ENCODE data around the gene TRPM1.

TRPM1 gene

DNA sequence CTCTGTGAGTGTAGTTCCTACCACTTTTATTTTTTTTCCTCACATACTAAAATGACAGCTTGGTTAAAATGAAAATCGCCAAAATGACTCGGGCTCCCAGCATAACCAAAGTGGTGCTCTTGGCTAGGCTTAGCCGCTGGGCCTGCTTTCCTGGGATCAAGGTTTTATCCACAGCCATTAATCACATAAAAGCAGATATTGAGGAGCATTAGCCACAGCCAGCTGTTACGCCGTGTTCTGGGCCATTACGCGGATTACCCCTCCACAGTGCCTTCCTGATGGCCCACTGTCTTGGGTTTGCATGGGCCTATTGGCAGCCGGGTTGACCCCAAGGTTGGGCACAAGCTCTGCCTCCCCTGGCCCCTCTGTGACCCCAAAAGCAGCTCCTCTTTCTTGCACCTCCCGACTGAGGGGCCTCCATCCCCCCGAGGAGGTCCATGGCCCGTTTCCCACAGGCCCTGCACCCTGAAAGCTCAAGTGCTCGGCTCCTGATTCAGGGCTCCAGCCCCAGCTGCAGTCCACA, 30.4 kb upstream of the TRPM1 start:
- no peak for DNase-seq (ENCODE audit: low spot score in 2 of 2)

DNA sequence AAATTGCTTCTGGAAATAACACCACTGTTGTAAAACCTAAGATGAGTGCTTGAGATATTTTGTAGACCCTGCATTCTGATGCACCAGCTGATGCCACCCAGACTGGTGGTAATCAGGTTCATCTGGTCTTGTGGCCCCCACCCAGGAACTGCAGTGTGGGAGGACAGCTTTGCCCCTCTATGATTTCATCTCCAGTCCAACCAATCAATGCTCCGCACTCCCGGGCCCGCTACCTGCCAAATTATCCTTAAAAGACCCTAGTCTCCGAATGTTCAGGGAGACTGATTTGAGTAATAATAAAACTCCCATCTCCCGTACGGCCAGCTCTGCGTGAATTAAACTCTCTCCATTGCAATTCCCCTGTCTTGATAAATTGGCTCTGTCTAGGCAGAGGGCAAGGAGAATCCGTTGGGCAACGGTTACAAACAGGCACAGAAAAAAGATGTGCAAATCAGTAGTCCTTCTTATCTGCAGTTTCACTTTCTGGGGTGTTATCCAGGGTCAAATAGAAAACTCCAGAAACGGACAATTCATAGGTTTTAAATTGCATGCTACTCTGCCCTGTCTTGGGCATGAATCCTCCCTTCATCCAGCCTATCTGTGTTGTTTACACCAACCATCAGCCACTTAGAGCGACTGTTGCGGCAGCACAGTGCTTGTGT, 29.2 kb upstream of the TRPM1 start:
- Mint-ChIP-seq H3K4me3 (no peak overlapping the region), H3K4me1 (peaks cover 8% of the 10 kb centered on the region), H3K27ac (no peak overlapping the region), H3K27me3 (no peaks in the 10 kb centered on the region), H3K9me3 (peaks cover 2% of the 10 kb centered on the region), H3K36me3 (peaks cover 2% of the 10 kb centered on the region)
- ATAC-seq (ENCODE audit: low read depth) (no peak), DNase-seq (ENCODE audit: low spot score in 2 of 2) (no peak)

More for the DNA sequence above, 30.4 kb upstream of the TRPM1 start:
- peaks cover 8% of the 10 kb centered on the region for H3K4me1 Mint-ChIP-seq
- no peak overlapping the region for H3K4me3 Mint-ChIP-seq
- peaks cover 2% of the 10 kb centered on the region for H3K36me3 Mint-ChIP-seq
- no peak for ATAC-seq (ENCODE audit: low read depth)
- H3K9me3 Mint-ChIP-seq = peaks cover 2% of the 10 kb centered on the region
- no peak overlapping the region for H3K27ac Mint-ChIP-seq
- H3K27me3 Mint-ChIP-seq = peaks cover 1% of the 10 kb centered on the region

DNA sequence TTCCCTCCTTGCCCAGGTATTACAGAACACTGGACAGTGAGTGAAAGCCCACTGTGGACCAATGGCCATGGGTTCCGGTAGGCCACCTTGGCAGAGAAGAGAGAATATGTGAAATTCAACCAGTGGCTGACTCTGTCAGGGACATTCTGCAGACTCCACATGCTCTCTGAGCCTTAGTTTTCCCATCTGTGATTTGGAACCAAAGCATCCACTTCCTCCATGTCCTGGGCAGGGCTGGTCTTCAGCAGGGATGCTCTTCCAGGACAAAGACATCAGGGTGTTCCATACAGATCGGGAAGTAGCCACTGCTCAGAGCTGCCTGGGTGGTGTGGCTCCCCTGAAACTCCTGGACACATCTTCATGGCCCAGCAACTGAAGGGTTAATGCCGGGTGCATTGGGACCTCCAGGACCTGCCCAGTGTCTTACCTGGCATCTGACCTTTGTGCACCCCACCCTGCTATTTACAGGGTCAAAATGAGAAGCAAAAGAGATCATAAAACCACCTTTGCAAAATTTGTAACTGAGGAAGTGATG, 28.3 kb upstream of the TRPM1 start:
- ATAC-seq (ENCODE audit: low read depth) = no peak
- H3K9me3 Mint-ChIP-seq = no peaks in the 10 kb centered on the region
- DNase-seq (ENCODE audit: low spot score in 2 of 2) = no peak
- no peaks in the 10 kb centered on the region for H3K36me3 Mint-ChIP-seq
- no peaks in the 10 kb centered on the region for H3K27me3 Mint-ChIP-seq
- H3K4me1 Mint-ChIP-seq = peaks cover 8% of the 10 kb centered on the region
- no peak overlapping the region for H3K27ac Mint-ChIP-seq
- H3K4me3 Mint-ChIP-seq = no peak overlapping the region

DNA sequence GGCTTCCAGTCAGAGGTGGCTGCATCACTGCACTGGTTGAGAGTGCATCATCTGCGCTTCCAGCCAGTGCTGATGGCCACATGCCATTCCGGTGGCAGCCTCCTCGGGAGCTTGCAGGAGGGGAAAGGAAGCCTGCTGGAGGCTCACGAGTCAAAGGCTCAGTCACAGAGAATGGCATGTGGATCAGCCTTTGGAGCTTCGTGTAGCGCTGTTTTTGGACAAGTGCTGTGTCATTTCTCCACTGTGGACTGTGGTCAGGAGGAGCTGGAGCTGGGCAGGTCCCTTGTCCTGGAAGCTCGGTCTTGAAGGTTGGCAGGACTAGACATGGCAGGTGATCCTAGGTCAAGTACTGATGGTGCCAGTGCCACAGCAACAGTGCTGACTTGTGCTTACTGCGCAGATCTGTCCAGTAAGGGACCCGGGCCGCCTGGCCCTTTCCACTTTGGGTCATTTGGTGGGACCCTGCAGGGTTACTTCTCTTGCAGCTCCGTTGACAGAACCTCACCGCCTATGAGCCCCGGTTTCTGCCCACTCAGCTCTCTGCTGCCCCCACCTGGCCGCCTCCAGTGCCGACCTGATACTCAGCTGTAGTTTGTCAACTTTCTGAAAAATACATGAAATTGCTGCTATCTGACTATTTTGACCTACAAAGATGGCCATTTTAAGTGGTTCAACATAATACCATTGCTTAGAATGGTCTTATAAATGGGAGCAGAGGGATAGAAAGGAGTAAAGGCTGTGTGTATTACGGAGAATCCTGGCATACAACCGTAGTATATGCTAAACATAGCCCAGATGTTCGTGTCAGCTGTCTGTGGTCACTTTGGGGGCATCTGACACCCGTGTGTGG, 27.6 kb upstream of the TRPM1 start:
- no peak overlapping the region for H3K27ac Mint-ChIP-seq
- no peaks in the 10 kb centered on the region for H3K9me3 Mint-ChIP-seq
- H3K4me3 Mint-ChIP-seq = peak overlapping the region; percentile 37
- no peaks in the 10 kb centered on the region for H3K36me3 Mint-ChIP-seq
- H3K27me3 Mint-ChIP-seq = no peaks in the 10 kb centered on the region
- peaks cover 8% of the 10 kb centered on the region for H3K4me1 Mint-ChIP-seq
- peak; percentile 96 for ATAC-seq (ENCODE audit: low read depth)
- DNase-seq (ENCODE audit: low spot score in 2 of 2) = peak; percentile 86 to 88

DNA sequence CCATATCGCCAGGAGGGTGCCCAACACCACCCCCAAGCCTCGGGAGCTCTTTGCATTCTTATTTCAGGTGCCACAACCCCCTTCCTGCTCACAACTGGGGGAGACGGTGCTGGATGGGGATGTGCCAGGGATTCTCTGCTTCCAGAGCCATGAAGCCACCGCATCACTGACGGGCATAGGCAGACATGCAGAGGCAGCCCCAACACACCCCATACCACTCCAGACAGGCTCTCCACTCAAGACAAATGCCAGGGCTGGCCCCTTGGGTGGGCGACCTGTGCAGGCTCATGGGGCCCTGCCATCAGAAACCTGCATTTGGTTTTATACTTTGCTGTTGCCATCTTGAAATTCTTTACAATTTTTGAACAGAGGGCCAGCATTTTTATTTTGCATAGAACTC, 27.0 kb upstream of the TRPM1 start:
- Mint-ChIP-seq H3K27ac (no peak overlapping the region), H3K9me3 (no peaks in the 10 kb centered on the region), H3K27me3 (no peaks in the 10 kb centered on the region), H3K36me3 (no peaks in the 10 kb centered on the region), H3K4me1 (peaks cover 8% of the 10 kb centered on the region), H3K4me3 (no peak overlapping the region)
- DNase-seq (ENCODE audit: low spot score in 2 of 2) = no peak
- no peak for ATAC-seq (ENCODE audit: low read depth)

DNA sequence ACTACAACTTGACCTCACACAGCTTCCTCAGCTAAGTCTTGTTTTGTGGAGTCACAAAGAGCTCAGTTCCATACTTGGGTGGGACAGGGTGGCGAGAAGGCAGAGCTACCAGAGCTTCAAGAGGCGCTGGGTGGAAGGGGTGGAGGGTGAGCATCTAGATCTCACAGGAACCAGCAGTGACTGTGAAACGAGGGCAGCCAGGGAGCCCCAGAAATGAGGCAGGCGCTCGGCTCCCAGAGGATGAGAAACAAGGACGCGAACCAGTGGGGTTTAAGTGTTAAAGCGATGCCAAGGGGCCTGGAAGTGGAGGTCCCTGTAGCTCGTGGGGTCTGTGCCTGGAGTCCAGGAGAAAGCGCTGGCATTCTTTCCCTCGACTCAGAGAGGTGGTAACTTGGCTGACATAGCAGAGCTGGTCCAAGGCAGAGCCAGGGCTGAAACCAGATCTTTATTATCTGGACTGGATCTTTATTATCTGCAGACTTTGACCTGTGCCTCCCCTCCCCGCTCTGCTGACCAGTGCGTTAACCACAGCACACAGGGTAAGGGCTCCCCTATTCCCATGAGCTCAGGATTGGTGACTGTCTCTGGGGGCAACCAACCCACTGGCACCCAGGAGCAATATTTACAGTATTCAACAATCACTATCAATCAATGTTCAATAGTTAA, 26.2 kb upstream of the TRPM1 start:
- H3K4me1 Mint-ChIP-seq = peaks cover 8% of the 10 kb centered on the region
- H3K9me3 Mint-ChIP-seq = peaks cover under 1% of the 10 kb centered on the region
- no peaks in the 10 kb centered on the region for H3K36me3 Mint-ChIP-seq
- ATAC-seq (ENCODE audit: low read depth) (no peak), DNase-seq (ENCODE audit: low spot score in 2 of 2) (no peak)
- no peaks in the 10 kb centered on the region for H3K27me3 Mint-ChIP-seq
- no peak overlapping the region for H3K4me3 Mint-ChIP-seq
- no peak overlapping the region for H3K27ac Mint-ChIP-seq

DNA sequence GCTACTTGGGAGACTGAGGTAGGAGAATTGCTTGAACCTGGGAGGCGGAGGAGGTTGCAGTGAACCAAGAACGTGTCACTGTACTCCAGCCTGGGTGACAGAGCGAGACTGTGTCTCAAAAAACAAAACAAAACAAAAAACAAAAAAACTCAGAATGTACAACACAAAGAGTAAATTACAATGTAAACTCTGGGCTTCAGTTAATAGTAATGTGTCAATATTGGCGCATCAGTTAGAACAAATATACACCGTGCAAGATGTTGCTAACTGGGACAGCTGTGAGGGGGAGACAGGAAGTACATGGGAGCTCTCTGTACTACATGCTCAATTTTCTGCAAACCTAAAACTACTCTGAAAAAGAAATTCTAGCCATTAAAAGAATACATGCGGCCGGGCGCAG, 23.5 kb upstream of the TRPM1 start:
- no peak overlapping the region for H3K4me3 Mint-ChIP-seq
- no peaks in the 10 kb centered on the region for H3K27me3 Mint-ChIP-seq
- H3K36me3 Mint-ChIP-seq = peaks cover 3% of the 10 kb centered on the region
- H3K27ac Mint-ChIP-seq = no peak overlapping the region
- no peak for DNase-seq (ENCODE audit: low spot score in 2 of 2)
- peaks cover 8% of the 10 kb centered on the region for H3K4me1 Mint-ChIP-seq
- no peak for ATAC-seq (ENCODE audit: low read depth)
- H3K9me3 Mint-ChIP-seq = peaks cover 5% of the 10 kb centered on the region

DNA sequence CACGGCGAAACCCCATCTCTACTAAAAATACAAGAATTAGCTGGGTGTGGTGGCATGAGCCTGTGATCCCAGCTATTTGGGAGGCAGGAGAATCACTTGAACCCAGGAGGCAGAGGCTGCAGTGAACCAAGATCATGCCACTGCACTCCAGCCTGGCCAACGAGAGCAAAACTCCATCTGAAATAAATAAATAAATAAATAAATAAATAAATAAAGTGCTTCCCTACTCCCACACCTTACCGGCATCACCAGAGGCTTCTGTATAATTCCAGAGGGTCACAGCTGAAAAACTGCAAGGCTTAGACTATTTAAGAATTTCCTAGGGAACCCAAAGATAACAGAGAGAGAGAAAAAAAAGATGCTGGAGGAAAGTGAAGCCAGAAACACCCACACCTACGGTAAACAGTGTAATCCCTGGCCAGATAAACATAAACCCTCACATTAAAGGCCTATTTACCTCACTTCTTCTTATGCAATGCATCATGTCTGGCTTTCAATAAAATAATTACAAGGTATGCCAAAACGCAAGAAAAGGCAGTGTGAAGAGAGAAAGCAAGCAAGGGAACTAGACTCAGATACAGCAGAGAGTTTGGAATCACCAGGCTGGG, 15.0 kb upstream of the TRPM1 start:
- Mint-ChIP-seq H3K4me3 (no peak overlapping the region), H3K9me3 (peaks cover 10% of the 10 kb centered on the region), H3K27ac (no peak overlapping the region), H3K4me1 (peaks cover 2% of the 10 kb centered on the region), H3K36me3 (peaks cover 2% of the 10 kb centered on the region), H3K27me3 (peaks cover 5% of the 10 kb centered on the region)
- no peak for DNase-seq (ENCODE audit: low spot score in 2 of 2)
- no peak for ATAC-seq (ENCODE audit: low read depth)

DNA sequence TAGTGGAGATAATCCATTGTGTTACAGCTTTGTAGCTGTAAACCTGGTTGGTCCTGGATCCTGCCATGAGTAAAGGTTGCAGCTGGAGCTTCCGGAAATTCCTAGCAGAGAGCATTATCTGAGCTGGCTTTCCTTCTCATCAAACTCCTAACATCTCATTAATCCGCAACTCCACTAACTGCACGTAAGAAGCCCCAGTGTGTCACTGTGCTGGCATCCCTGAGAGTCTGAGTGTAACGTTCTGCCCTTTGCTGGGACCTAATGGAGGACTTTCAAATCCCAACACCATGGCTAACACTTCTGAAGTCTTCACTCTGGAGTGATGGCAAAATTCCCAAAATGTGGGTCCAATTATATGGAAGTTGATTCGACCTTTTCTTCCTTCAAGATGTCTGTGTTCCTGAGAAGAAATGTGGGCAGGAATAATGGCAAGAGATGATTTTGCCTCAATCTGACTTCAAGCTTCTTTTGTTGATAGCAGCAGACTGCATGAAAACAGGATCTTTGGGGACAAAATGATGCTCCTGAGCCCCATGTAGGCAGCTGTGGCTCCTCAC, 9.6 kb upstream of the TRPM1 start:
- no peaks in the 10 kb centered on the region for H3K4me1 Mint-ChIP-seq
- peaks cover 5% of the 10 kb centered on the region for H3K27me3 Mint-ChIP-seq
- peaks cover 2% of the 10 kb centered on the region for H3K36me3 Mint-ChIP-seq
- ATAC-seq (ENCODE audit: low read depth) (no peak), DNase-seq (ENCODE audit: low spot score in 2 of 2) (no peak)
- peaks cover 7% of the 10 kb centered on the region for H3K9me3 Mint-ChIP-seq
- no peak overlapping the region for H3K4me3 Mint-ChIP-seq
- H3K27ac Mint-ChIP-seq = no peak overlapping the region

DNA sequence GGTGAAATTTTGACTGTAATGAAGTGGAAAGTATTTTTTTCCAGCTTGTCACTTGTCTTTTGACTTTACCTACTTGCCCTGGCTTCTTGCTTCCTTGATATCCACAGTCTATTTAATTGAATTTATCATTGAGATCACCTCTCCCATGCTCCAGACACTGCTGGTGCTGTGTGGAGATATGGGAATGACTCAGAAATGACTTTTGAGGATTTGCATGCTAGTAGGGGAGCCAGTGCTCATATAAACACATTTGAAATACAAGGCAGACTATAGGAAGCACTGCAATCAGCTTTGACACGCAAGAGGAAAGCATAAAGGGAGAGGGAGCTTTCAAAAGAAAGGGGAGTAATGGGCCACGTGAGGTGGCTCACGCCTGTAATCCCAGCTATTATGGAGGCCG, 7.3 kb upstream of the TRPM1 start:
- Mint-ChIP-seq H3K36me3 (peaks cover 2% of the 10 kb centered on the region), H3K27ac (no peak overlapping the region), H3K4me3 (no peak overlapping the region), H3K4me1 (no peaks in the 10 kb centered on the region), H3K27me3 (peaks cover 1% of the 10 kb centered on the region), H3K9me3 (no peaks in the 10 kb centered on the region)
- no peak for ATAC-seq (ENCODE audit: low read depth)
- no peak for DNase-seq (ENCODE audit: low spot score in 2 of 2)

DNA sequence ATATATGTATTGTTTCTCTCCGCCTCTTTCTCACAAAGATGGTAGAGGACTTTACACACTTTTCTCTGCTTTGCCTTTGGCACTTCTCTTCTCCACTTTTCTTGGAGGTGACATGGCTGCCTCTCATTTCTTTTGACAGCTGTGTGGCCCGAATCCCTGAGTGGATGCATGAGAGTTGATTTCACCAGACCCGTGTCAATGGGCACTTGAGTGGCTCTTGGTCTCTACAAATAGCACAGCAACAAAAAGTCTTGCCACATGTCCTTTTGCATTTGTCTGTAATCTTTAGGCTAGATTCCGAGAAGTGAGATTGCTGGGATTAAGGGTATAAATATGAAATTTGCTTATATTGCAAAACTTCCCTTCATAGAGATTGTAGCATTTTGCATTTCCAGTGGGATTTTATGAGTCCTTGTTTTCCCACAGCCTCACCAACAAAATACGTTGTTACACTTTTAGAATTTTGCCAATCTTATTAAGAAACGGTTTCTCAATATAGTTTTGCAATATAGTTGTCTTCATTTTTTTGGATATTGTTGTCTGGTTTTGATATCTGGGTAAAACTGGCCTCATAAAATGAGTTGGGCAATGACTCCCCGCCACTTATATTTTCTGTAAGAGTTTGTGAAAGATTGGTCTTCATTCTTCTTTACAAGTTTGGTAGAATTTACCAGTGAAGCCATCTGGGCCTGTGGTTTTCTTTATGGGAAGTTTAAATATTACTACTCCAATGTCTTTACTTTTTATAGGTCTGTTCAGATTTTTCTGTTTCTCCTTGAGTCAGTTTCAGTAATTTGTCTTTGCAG, 5.2 kb upstream of the TRPM1 start:
- Mint-ChIP-seq H3K36me3 (peaks cover 2% of the 10 kb centered on the region), H3K4me1 (no peaks in the 10 kb centered on the region), H3K27ac (no peak overlapping the region), H3K9me3 (no peaks in the 10 kb centered on the region), H3K4me3 (no peak overlapping the region), H3K27me3 (no peaks in the 10 kb centered on the region)
- ATAC-seq (ENCODE audit: low read depth) = no peak
- DNase-seq (ENCODE audit: low spot score in 2 of 2) = no peak

DNA sequence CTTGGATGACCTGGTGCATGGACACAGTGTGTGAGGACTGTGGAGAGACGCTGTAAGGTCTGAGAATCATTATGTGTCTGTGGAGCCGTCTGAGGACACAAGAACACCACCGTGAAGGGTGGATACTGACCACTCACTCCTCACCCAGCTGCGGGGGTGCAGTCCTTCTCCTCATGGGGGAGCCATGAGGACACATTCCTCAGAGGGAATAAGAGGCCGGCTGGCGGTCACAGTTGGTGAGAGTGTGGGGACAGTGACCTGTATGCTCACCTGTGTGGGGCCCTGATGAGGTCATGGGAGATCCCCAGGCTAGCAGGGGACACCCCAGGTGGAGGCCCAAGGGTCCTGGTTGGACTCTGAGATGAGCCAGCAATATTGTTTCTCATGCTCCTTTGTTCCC, 2.5 kb upstream of the TRPM1 start:
- Mint-ChIP-seq H3K36me3 (peaks cover 2% of the 10 kb centered on the region), H3K27ac (no peak overlapping the region), H3K4me3 (no peak overlapping the region), H3K9me3 (no peaks in the 10 kb centered on the region), H3K27me3 (no peaks in the 10 kb centered on the region), H3K4me1 (peaks cover 19% of the 10 kb centered on the region)
- ATAC-seq (ENCODE audit: low read depth) = no peak
- no peak for DNase-seq (ENCODE audit: low spot score in 2 of 2)

Measured in memory B cell (primary cell).